ENCODE data around the gene ZNF326. TPM values are rescaled to one million over a fixed set of nuclear protein-coding genes. Genes with fewer than 3 reads are reported as not detected.
"Not testable (repeated sequence)": the region's sequence is repeated elsewhere in the genome, so short reads cannot be mapped to it uniquely, and the experiment has no call there.

ZNF326 gene
- total RNA-seq, 1 experiment from 2014 or later = 8.0 TPM

DNA sequence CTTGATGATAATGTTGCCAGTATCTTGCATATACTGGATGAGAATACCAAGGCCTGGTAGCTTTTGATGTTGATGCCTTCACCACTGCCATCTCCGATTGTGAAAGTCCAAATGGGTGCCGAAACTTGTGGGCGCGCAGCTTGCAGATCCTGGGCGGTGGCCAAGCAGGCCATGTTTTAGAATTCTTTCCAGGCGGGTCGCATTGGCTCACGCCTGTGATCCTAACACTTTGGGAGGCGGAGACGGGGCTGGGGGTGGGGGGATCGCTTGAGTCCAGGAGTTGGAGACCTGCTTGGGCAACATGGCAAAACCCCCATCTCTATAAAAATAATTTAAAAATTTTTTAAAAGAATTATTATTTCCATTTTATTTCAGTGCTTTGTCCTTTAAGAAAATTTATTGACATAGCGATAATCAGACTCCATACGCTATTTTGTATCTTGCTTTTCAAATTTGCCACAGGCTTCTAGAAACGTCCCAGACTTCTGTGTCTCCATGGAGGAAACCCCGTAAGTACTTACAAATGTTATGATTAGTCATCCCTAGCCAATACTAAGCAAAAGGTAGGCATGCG is 592 bp upstream of the ZNF326 start:
- in situ Hi-C loops (cut with HindIII; ENCODE audit: low sequenced_read_pairs) = no loop called here
- DNase-seq (ENCODE audit: low spot score) = no peak

DNA sequence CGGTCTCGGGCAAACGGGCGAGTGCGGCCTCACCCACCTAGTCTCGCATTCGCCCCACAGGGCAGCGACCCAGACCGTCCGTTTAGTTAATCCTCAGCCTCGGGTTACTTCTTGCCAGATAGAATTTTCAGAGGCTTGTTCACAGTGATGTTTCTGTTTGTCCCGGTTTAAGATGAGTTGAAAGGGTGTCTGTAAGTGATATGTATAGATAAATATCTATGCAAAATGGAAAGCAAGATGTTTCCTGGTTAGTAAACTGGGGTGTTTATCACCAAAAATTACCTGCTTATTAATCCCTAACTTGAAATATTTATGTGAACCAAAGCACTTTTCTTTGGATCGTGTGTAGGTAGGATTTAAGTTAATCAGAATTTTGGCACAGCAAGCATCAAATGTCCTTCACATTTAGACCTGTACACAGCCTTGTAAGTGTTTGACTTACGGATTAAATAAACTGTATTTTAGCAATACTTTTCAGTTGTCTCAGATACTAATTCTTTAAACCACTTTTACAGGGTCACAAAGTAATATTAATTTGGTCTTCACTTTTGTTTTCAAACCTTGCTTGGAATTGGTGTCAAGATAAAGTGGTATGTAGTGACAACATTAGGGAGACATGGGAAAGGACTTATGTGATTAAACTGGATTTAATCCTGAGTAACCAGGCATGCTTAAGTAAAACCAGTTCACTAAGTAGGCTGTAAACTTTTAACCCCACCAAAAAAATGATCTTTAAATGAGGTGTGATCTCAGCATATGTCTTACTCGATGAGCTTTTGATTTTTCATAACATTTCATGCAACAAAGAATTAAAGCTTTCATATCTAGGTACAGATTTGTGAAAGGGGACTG is 914 bp downstream of the ZNF326 start:
- in situ Hi-C loops (cut with HindIII; ENCODE audit: low sequenced_read_pairs) = no loop called here
- DNase-seq (ENCODE audit: low spot score) = peak; percentile 28

DNA sequence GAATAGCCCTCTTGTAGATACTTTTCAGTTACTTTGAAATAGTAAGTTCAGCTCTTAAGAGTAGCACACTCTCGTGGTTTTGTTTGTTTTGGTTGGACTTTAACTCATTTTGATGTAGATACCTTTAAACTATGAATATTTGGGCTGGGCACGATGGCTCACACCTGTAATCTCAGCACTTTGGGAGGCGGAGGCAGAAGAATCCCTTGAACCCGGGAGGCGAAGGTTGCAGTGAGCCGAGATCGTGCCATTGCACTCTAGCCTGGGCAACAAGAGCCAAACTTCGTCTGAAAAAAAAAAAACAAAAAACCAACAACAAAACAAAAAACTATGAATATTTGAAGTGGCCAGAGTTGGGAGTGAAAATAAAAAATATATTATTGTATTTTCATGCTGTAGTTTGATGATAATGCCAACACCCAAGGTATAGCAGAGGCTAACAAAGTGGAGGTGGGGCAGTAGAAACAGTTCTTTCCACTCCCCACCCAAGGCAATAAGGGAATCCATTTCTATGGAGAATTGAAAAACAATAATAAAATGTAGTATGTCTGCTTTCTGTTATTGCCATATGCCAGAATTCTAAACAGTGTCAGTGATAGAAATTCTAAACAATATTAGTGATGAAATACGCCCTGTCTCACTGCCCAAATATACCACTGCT is 1.7 kb downstream of the ZNF326 start:
- in situ Hi-C loops (cut with HindIII; ENCODE audit: low sequenced_read_pairs) = no loop called here
- no peak for DNase-seq (ENCODE audit: low spot score)

DNA sequence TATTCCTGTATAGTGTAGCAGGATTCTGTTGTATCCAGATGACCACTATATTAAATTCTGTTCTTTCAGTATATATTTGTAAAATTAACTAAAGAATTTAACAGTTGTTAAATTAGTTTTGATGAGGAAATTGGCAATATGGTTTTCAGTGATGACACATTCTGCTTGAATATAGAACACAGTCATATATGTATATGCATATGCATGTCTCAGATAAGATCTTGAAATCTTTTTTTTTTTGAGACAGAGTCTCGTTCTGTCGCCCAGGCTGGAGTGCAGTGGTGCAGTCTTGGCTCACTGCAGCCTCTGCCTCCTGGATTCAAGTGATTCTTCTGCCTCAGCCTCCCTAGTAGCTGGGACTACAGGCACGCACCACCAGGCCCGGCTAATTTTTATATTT is 2.2 kb downstream of the ZNF326 start:
- in situ Hi-C loops (cut with HindIII; ENCODE audit: low sequenced_read_pairs) = not testable (repeated sequence)

DNA sequence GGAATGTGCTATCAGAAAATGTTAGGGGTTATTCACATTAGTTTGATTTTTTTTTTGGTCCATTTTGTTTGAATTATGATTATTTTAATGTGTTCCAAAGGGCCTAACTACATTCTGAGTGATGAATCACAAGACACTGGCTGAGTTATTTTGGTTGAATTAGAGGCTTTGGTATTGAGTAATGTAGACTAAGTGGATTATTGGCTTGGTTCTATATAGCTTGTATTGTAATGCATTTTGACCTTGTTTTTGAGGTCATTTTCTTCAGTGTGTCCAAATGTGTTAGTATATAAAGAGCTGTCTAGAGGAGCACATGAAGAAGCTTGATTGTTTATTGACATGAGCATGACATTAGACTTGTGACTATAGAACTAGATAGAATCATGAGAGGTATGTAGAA is 3.4 kb downstream of the ZNF326 start:
- no peak for DNase-seq (ENCODE audit: low spot score)
- in situ Hi-C loops (cut with HindIII; ENCODE audit: low sequenced_read_pairs) = no loop called here

More for the DNA sequence above, 2.2 kb downstream of the ZNF326 start:
- DNase-seq (ENCODE audit: low spot score) = not testable (repeated sequence)

DNA sequence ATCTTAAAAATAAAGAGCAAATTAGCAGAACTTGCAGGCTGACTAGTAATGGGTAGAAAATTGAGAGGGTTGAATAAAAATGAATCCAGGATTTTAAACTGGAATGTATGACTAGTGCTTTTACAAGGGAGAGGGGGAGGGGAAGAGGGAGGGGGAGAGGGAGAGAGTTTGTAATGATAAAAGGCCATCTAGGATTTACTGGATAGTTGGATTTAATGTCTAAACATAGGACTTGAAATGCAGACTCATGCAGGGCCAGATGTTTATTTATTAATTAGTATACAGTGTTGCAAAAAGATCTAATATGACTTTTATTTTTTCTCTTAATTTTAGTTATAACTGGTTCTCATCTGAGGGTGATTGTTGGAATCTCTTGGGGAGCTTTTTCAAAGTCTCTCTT is 4.3 kb downstream of the ZNF326 start:
- no peak for DNase-seq (ENCODE audit: low spot score)
- in situ Hi-C loops (cut with HindIII; ENCODE audit: low sequenced_read_pairs) = no loop called here

DNA sequence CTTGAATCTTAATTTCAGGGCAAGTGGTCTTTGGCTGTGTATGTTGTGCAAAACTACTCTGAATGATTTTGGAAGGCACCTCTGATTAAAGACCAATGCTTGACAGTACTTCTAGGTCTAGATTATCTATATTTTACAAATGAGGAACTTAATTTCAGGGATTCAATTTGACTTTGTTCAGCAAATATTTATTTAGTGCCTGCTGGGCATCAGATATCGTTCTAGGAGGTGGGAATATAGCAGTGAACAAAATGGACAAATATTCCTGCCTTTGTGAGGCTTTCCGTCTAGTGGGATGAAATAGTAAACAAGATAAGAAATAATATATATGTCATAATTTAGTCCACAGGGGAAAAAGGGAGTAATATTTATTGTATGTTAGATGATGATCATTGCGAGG is 4.7 kb downstream of the ZNF326 start:
- no peak for DNase-seq (ENCODE audit: low spot score)
- in situ Hi-C loops (cut with HindIII; ENCODE audit: low sequenced_read_pairs) = no loop called here

DNA sequence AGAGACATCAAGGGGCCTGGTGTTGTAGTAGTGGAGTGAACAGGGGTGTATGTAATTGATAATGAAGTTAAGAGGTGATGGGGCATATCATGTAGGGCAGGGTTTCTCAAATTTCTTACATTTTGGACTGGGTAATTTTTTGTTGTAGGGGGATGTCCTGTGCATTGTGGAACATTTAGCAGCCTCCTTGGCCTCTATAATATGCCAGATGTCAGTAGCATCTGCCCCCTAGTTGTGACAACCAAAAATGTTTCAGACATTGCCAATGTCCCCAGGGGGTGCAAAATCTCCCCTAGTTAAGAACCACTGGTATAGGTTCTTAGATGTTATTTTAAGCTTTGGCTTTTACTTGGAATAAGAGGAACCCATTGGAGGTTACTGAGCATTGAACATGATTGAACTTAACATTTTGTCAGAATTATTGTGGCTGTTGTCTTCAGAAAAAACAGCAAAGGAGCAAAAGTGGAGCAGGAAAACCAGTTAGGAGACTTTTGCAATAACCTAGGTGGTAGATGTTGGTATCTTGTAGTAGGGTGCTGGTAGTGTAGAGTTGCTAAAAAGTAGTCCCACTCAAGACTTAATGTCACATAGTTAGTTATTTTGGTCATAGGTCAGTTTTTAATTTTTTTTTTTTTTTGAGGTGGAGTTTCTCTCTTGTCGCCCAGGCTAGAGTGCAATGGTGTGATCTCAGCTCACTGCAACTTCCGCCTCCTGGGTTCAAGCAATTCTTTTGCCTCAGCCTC is 6.2 kb downstream of the ZNF326 start:
- DNase-seq (ENCODE audit: low spot score) = no peak
- in situ Hi-C loops (cut with HindIII; ENCODE audit: low sequenced_read_pairs) = no loop called here

DNA sequence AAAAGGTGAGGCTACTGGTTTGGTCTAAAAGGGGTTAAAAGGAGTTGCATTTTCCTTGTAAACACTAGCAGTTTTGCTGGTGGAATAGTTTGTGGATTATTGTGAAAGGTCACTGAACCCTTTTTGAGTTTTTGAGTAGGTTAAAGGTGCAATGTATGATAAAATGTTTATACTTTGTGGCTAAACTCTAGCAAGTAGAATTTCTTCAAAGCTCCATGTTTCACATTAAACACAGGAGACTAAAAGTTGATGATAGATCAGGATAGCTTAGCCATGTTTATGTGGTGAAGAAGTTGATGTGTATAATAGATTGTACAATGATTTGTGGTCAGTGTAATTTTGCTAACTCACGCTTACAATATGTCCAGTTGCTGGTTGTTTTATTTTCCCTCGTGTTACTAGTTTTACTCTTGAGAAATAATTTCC is 13.1 kb downstream of the ZNF326 start:
- DNase-seq (ENCODE audit: low spot score) = no peak
- in situ Hi-C loops (cut with HindIII; ENCODE audit: low sequenced_read_pairs) = no loop called here

DNA sequence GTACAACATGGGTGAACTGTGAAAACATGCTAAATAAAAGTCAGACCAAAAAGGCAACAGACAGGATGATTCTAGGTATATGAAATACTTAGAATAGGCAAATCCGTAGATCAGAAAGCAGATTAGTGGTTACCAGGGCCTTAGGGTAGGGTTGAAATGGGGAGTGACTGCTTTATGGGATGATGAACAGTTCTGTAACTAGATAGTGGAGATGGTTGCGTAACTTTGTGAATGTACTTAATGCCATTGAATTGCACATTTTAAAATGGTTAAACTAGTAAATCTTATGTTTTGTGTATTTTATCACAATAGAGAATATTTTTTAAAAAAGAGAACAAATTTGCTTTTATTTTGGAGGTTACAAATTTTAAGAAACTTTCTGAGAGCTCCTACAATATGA is 17.4 kb downstream of the ZNF326 start:
- in situ Hi-C loops (cut with HindIII; ENCODE audit: low sequenced_read_pairs) = no loop called here
- no peak for DNase-seq (ENCODE audit: low spot score)

DNA sequence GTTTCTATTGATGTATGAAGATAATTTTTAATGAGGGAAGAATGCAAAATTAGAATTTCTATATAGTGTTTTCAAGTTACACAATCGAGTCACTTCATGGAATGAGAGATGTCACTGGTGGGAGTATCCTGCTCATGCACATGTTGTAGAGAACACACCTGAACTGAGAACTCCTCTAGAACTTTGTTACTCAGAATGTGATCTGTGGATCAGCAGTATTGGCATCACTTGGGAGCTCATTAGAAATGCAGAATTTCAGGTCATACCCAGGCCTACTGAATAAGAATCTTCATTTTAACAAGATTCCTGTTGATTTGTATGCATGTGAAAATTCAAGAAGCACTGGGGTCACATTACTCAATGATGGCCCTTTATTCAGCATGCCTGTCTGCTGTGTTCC is 28.8 kb downstream of the ZNF326 start:
- in situ Hi-C loops (cut with HindIII; ENCODE audit: low sequenced_read_pairs) = no loop called here
- DNase-seq (ENCODE audit: low spot score) = no peak

DNA sequence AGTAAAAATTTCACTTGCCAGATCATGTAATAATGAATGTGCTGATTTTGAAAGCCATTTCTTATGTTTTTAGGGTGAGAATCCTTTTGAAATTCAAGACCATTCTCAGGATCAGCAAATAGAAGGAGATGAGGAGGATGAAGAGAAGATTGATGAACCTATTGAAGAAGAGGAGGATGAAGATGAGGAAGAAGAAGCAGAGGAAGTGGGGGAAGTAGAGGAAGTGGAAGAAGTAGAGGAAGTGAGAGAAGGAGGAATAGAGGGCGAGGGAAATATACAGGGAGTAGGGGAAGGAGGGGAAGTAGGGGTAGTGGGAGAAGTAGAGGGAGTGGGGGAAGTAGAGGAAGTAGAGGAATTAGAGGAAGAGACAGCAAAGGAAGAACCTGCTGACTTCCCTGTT is 32.4 kb downstream of the ZNF326 start:
- DNase-seq (ENCODE audit: low spot score) = no peak
- in situ Hi-C loops (cut with HindIII; ENCODE audit: low sequenced_read_pairs) = no loop called here

DNA sequence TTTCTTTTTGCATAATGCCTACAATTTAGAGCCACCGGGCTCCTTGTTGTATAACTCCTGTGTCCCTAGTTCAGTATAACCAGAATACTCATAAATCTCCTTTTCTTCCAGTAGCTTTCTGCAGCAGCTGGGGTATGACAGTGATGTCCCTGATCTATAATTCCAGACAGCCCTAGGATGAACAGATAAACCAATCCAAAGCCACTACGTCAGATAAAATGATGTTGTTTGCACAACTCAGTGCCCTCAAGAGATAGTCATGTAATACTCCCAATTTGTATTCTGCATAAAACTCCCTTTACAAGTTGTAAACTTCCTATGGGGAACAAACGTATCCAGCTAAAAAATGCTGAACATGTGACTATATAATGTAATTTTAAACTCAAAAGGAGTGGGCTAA is 44.7 kb downstream of the ZNF326 start:
- in situ Hi-C loops (cut with HindIII; ENCODE audit: low sequenced_read_pairs) = no loop called here
- DNase-seq (ENCODE audit: low spot score) = no peak

DNA sequence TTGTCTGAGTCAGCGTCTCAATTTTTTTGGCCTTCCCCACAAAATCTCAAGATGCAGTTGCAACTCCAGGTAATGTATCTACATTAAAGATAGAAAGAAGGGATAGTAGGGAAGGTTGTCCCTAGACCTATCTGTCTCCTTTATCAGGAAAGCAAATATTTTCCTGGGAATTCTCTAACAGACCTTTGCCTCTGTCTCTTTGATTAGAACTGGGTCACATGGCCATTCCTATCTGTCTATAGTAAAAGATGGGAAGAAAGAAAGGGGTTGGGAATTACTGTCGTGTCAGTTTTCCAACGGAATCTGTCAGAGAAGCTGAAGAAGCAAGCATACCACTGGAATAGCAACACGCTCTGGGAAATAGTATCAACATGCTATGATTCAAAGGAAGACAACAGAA is 48.7 kb downstream of the ZNF326 start:
- DNase-seq (ENCODE audit: low spot score) = no peak
- in situ Hi-C loops (cut with HindIII; ENCODE audit: low sequenced_read_pairs) = no loop called here

DNA sequence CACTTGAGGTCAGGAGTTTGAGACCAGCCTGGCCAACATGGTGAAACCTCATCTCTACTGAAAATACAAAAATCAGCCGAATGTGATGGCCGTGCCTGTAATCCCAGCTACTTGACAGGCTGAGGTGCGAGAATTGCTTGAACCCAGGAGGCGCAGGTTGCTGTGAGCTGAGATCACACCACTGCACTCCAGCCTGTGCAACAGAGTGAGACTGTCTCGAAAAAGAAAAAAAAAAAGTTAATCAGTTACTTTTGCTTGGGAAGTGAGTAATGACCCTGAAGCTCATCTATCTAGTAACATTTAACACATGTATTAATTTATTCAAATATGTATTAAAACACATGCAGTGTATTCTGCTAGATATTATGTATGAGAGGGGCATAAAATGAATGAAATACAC is 49.4 kb downstream of the ZNF326 start:
- DNase-seq (ENCODE audit: low spot score) = no peak
- in situ Hi-C loops (cut with HindIII; ENCODE audit: low sequenced_read_pairs) = no loop called here

DNA sequence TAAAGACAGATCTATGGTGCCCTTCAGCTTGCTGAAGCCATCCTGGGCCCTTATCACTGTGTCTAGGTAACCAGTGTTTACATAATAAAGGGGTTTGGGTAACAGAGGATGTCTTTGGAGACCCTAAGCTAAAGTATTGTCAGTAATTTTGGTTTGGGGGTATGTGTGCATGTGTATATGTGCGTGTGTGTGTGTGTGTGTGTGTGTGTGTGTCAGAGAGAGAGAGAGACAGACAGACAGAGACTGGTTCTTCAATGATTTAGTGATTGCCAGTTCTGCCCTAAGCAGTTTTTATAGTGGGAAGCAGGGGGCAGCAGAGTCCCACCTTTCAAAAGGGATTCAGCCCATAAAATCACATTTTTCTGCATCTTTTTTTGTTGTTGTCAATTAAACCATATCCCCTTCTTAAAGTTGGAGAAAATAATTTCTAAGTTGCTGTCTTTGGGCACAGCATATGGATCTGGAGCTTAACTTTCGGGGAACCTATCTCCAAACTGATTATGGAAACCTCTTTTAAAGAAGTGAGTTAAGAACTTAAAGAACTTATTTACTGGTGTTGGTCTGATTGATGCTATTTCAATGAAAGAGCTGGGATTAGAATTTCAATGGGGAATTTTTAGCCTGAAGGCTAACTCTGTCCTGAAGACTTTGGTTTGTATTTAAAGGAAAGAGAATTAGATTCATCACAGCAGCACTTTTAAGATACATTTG is 51.1 kb downstream of the ZNF326 start:
- in situ Hi-C loops (cut with HindIII; ENCODE audit: low sequenced_read_pairs) = no loop called here
- DNase-seq (ENCODE audit: low spot score) = peak; percentile 47

DNA sequence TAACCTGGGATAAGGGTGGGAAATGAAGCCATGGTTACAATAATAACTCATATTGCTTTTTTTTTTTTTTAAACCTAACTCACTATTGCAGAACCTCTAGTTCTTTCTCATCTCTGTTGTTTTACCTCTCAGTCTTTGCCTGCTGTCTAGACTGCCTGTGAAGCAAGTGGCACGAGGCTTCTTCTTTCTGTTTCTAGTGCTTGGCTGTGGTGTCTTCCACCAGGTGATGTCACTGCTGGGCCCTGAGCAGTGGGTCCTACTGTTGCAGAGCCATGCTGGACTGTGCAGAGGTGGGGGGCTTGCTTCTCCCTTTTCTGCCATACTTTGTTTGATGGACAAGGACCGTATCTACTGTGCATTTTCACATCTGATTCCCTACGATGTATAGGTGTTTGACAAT is 51.7 kb downstream of the ZNF326 start:
- no peak for DNase-seq (ENCODE audit: low spot score)
- in situ Hi-C loops (cut with HindIII; ENCODE audit: low sequenced_read_pairs) = no loop called here

DNA sequence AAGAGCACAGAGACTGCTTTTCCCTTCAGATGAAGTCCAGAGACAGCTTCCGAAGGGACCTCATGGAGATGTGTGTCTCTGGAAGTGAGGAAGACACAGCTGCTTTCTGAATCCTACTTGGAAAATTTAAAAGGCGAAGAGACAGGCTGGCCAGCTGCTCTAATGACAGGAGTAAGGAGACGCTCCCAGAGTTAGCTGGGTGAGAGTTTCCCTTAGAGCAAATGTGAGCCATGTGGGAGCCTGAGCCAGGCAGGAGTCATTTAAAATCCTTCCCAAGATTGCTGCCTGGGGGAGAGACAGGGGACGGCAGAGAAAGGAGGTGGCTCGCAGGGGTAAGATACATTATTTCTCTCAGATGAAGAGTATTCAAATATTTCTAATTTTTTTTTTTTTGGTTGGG is 53.1 kb downstream of the ZNF326 start:
- DNase-seq (ENCODE audit: low spot score) = no peak
- in situ Hi-C loops (cut with HindIII; ENCODE audit: low sequenced_read_pairs) = no loop called here

Measured in G401 (cell line).